Thyroid gland (tissue), 4 donors: ENCODE results near the gene ZNF654. TPM values are rescaled to one million over a fixed set of nuclear protein-coding genes. Genes with fewer than 3 reads are reported as not detected.

Source experiments
- DNase-seq, 2 donors: peaks; one replicate each; pipeline ENCODE4 v3.0.0-alpha.2; 2019
- H3K27ac ChIP-seq, 3 donors: fragments of 200-600 bp; sonication (generic); 1 replicate in 2 of 3; 2 replicates in 1 of 3; pipeline ENCODE4 v1.5.1; 2016 to 2019; ENCODE audit warnings: mild to moderate bottlenecking in 1 of 3, moderate library complexity in 1 of 3
- H3K27me3 ChIP-seq: fragments of 200-600 bp; sonication (generic); one replicate; pipeline ENCODE4 v1.5.1; 2019
- H3K36me3 ChIP-seq, 2 donors: fragments of 200-600 bp; sonication (generic); one replicate each; pipeline ENCODE4 v1.5.1; 2016 to 2019
- H3K4me1 ChIP-seq, 2 donors: fragments of 200-600 bp; sonication (generic); one replicate each; pipeline ENCODE4 v1.5.1; 2017 to 2019
- H3K4me3 ChIP-seq, 3 donors: fragments of 200-600 bp; sonication (generic); replicated peaks in 1 of 3; 1 replicate in 2 of 3; 2 replicates in 1 of 3; pipeline ENCODE4 v1.5.1; 2016; ENCODE audit warnings: mild to moderate bottlenecking in 1 of 3
- H3K9me3 ChIP-seq: fragments of 200-600 bp; sonication (generic); one replicate; pipeline ENCODE4 v1.5.1; 2017
- CTCF ChIP-seq, 6 experiments: fragments of 200-600 bp in 3 of 6; fragments of 450-650 bp in 3 of 6; sonication (generic) in 3 of 6; IDR thresholded peaks; one replicate each; pipeline ENCODE4 v1.5.1; 2016 to 2019; ENCODE audit warnings: antibody characterized with exemption in 6 of 6, mild to moderate bottlenecking in 2 of 6, inconsistent platforms in 1 of 6, moderate library complexity in 1 of 6
- POLR2A ChIP-seq, 2 donors: fragments of 450-650 bp; IDR thresholded peaks; one replicate each; pipeline ENCODE4 v1.6.1; 2017; ENCODE audit warnings: antibody characterized with exemption in 2 of 2, mild to moderate bottlenecking in 2 of 2, moderate library complexity in 1 of 2
- WGBS, 2 donors: methylation state at CpG; one replicate each; pipeline ENCODE4 v1.1.5; 2017; 5-methylcytosine and 5-hydroxymethylcytosine counted together
- intact Hi-C: fragments of 100-400 bp; cut with DNase I; formaldehyde crosslinking; loops from one replicate; pipeline ENCODE4 v1.15.1; 2023
- total RNA-seq, 4 donors: library from RNA; depleted of rRNA; stranded (reverse); fragments of >200 nt; gene quantifications; one replicate each; pipeline ENCODE4 v1.2.3, GENCODE V29; 2016

The ZNF654 gene
- total RNA-seq, 4 donors from 2014 or later: 14.0 to 28.8 (median 15.7) TPM

GRCh38 chr3:88123526-88123925 is 64.5 kb downstream of the ZNF654 start:
- no peaks in the 10 kb centered on the region for H3K9me3 ChIP-seq
- intact Hi-C loops: no loop called here
- 100% methylated on average over 1 of the region's 1 CpG for WGBS, 2 donors
- no peak overlapping the region for H3K27ac ChIP-seq
- TF ChIP-seq POLR2A (IDR thresholded peaks at IDR 0.05) (no peak), CTCF (IDR thresholded peaks at IDR 0.05) (no peak)
- H3K27me3 ChIP-seq: no peaks in the 10 kb centered on the region
- no peaks in the 10 kb centered on the region for H3K36me3 ChIP-seq
- no peaks in the 10 kb centered on the region for H3K4me1 ChIP-seq
- no peak for DNase-seq
- H3K4me3 ChIP-seq: no peak overlapping the region

- H3K4me1 ChIP-seq: no peaks in the 10 kb centered on the region
- 89 to 96% methylated on average over 1 of the region's 1 CpG for WGBS, 2 donors
- no peak for DNase-seq
- no peaks in the 10 kb centered on the region for H3K9me3 ChIP-seq
- H3K36me3 ChIP-seq: peaks cover 3 to 5% of the 10 kb centered on the region in 2 donors
- no peaks in the 10 kb centered on the region for H3K27me3 ChIP-seq
- no peak overlapping the region for H3K4me3 ChIP-seq
- H3K27ac ChIP-seq: no peak overlapping the region
- intact Hi-C loops: no loop called here
- no peak for TF ChIP-seq POLR2A (IDR thresholded peaks at IDR 0.05)
- no peak for TF ChIP-seq CTCF (IDR thresholded peaks at IDR 0.05)
These were observed 72.6 kb downstream of the ZNF654 start for GRCh38 chr3:88131695-88132094.

- no peak overlapping the region for H3K4me3 ChIP-seq
- no peaks in the 10 kb centered on the region for H3K9me3 ChIP-seq
- TF ChIP-seq POLR2A (IDR thresholded peaks at IDR 0.05) (no peak), CTCF (IDR thresholded peaks at IDR 0.05) (no peak)
- no peaks in the 10 kb centered on the region for H3K27me3 ChIP-seq
- peaks cover 5% of the 10 kb centered on the region in 2 donors for H3K36me3 ChIP-seq
- WGBS, 2 donors: 90 to 95% methylated on average over 1 of the region's 1 CpG
- H3K27ac ChIP-seq: no peak overlapping the region
- no peaks in the 10 kb centered on the region for H3K4me1 ChIP-seq
- no peak for DNase-seq
- intact Hi-C loops: no loop called here
These were observed 73.8 kb downstream of the ZNF654 start for GRCh38 chr3:88132894-88133293.

GRCh38 chr3:88133711-88134263 is 74.7 kb downstream of the ZNF654 start:
- intact Hi-C loops: no loop called here
- no peak overlapping the region for H3K27ac ChIP-seq
- no peak for DNase-seq
- H3K4me3 ChIP-seq: no peak overlapping the region
- H3K9me3 ChIP-seq: no peaks in the 10 kb centered on the region
- 0 to 56% methylated on average over 1 of the region's 1 CpG for WGBS, 2 donors
- no peaks in the 10 kb centered on the region for H3K27me3 ChIP-seq
- no peak for TF ChIP-seq POLR2A (IDR thresholded peaks at IDR 0.05)
- no peak for TF ChIP-seq CTCF (IDR thresholded peaks at IDR 0.05)
- H3K4me1 ChIP-seq: no peaks in the 10 kb centered on the region
- peaks cover 5% of the 10 kb centered on the region in 2 donors for H3K36me3 ChIP-seq

GRCh38 chr3:88137836-88138235 is 78.8 kb downstream of the ZNF654 start:
- Histone ChIP-seq H3K4me3 (no peak overlapping the region), H3K9me3 (no peaks in the 10 kb centered on the region), H3K36me3 (peaks cover 5 to 6% of the 10 kb centered on the region in 2 donors), H3K27ac (no peak overlapping the region), H3K27me3 (no peaks in the 10 kb centered on the region), H3K4me1 (no peaks in the 10 kb centered on the region)
- intact Hi-C loops: no loop called here
- TF ChIP-seq POLR2A (IDR thresholded peaks at IDR 0.05) (no peak), CTCF (IDR thresholded peaks at IDR 0.05) (no peak)
- WGBS, 2 donors: 93 to 97% methylated on average over 1 of the region's 1 CpG
- DNase-seq: no peak
